Hindlimb muscle (tissue), 1 donor: ENCODE results near the gene ATP11C. TPM values are rescaled to one million over a fixed set of nuclear protein-coding genes. Genes with fewer than 3 reads are reported as not detected.
"Not testable (repeated sequence)": the region's sequence is repeated elsewhere in the genome, so short reads cannot be mapped to it uniquely, and the experiment has no call there.

ENCODE experiments used
- DNase-seq: peaks from one replicate; pipeline ENCODE4 v3.0.0-alpha.2; 2013
- polyA plus RNA-seq: library from polyadenylated mRNA; unstranded; fragments of 120-200 nt; gene quantifications from one replicate; pipeline ENCODE4 v1.2.1, GENCODE V29; 2013; ENCODE audit not compliant: insufficient read length

The ATP11C gene
- polyA plus RNA-seq, 1 donor = 15.0 TPM

- DNase-seq = no peak
Measured at GRCh38 chrX:139851730-139852129, 81.1 kb downstream of the ATP11C start.

DNA sequence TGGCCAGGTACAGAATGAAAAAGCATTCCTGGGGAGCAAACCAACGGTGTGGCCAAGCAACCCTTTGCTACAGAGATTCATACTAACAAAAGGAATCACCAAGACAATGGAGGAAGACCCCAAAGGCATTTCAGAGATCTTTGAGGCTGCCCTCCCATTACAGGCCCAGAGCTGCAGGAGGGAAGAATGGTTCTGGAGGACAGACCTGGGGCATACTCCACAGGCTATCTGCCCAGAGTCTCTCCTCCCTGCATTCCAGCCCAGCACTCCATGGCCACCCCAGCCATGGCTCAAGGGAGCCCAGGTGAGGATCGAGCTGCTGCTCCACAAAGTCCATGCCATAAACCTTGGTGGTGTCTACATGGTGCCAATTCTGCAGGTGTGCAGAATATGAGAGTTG, 81.9 kb downstream of the ATP11C start:
- DNase-seq = no peak

DNA sequence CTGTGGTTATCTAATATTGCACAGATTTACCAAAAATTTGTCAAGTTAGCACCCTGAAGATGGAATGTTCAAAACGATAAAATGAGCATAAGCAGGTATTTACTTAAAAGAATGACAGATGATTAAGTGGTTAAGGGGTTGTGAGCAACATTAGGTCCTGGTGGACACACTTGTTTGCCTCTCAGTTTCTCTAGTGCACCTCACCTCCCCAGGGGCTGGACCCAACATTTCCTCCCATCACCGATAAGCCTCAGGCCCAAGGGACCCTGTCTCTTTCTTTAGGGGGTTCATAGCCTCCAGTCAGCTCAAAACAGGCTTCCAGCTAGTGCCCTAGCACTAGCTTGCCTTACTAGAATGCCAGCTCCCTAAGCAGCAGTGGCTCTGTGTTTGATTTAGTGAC, 88.0 kb downstream of the ATP11C start:
- no peak for DNase-seq

DNA sequence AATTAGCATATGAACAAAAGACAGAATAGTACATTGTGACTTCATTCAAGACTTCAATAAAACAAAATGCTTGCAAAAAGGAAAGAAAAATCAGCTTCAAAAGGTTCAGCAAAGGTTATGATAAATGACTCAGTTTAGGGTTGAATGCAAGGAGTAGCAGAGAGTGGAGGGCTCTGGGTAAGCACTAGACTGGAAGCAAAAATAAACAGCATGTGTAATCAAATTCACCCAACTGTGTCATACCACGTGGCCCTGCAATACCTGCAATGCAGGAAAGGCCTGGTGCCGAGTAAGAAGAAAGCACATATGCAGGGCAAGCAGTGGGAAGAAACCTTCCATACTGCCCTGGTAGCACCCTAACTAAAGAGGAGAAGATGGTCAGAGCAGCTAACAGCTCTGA, 88.7 kb downstream of the ATP11C start:
- DNase-seq = no peak

GRCh38 chrX:139842326-139843185, 90.3 kb downstream of the ATP11C start:
- DNase-seq = peak; percentile 33

GRCh38 chrX:139836335-139836734, 96.5 kb downstream of the ATP11C start:
- not testable (repeated sequence) for DNase-seq

DNA sequence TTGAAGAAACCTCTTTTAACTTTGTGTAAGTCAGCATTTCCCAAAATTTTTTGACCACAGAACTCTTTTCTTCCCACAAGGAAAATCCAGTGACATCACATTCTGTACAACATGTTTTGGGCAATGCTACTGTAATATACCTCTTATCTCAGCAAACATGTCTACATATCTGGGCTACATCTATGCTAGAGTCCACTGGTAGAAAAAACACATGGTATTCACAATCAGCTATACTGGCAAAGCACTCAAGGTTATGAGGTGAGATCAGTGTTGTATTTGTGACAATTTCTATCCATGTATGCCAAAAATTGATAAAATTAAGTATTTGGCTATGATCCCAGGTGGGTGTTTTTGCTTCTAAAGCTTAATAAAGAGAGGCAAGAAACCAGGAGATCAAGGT, 98.0 kb downstream of the ATP11C start:
- no peak for DNase-seq

GRCh38 chrX:139832718-139833309, 100.0 kb downstream of the ATP11C start:
- DNase-seq = no peak

DNA sequence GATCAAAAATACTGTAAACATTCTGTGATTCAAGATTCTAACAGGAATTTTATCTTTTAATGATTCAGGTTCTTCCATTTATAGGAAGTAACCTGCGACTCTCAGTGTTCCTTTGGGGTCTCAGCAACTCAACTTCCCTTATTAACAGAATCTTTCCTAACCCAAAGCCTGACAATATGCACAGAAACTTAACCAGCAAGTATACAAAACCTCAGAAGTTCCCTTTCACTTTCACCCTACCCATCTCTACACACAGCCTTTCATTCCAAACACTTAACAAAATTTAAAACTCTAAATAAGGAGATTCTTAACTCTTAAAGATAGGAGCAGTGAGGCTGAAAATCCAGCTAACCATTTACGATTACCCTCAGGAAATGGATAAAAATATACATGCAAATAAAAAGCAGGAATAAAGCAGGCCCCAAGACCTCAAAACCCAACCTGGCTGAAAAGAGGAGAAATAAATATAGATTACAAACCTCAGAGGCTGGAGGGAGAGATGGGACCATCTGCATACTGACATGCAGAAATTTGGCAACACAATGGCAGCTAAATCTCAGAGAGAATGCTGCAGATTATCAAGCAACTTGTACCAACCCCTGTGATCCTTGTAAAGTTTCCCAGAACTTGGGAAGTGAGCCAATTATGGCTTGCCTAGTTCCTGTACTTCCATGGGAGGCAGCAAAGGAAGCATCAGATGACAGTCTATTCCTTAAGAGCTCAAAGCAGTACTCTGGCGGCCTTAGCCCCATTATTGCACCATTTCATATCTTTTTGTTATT, 101.0 kb downstream of the ATP11C start:
- DNase-seq = no peak

DNA sequence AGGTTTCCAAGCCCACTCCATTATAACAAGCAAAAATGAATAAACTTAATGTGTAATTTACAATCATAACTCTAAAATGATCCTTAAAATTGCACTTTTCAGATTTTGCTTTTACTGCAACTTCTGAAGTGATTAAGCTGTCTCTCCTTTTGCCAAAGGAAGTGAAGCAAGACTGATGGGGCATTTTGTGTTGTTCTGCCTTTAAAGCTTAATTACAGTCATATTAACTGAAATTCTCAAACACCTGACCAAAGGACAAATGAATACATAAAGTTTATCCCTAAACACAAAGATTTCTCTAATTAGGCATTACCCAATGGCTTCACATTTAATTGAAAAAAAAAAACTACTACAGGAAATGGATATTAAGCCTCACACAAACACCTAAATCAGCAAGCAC, 101.8 kb downstream of the ATP11C start:
- DNase-seq = no peak

DNA sequence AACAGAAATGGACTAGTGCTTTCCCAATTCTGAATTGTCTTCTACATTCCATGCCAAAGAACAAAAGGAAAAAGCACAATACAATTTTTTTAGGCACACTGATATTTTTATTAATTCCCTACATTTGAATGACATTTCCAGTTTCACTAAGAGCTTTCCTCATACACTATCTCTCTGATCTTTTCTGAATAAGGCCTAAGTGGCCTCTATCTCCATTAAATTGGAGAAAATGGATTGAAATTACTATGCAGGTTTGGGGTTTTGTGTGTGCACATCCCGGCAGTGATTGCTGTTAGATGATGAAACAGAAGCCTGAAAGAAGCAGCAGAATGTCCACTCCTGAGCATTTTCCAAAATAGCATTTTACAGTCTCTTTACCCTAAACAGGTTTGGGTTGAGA, 104.0 kb downstream of the ATP11C start:
- no peak for DNase-seq

- no peak for DNase-seq
Measured at GRCh38 chrX:139828033-139828432, 104.8 kb downstream of the ATP11C start.

- DNase-seq = no peak
Measured at GRCh38 chrX:139826065-139827044, 106.5 kb downstream of the ATP11C start.

- no peak for DNase-seq
Measured at GRCh38 chrX:139825618-139826017, 107.2 kb downstream of the ATP11C start.

DNA sequence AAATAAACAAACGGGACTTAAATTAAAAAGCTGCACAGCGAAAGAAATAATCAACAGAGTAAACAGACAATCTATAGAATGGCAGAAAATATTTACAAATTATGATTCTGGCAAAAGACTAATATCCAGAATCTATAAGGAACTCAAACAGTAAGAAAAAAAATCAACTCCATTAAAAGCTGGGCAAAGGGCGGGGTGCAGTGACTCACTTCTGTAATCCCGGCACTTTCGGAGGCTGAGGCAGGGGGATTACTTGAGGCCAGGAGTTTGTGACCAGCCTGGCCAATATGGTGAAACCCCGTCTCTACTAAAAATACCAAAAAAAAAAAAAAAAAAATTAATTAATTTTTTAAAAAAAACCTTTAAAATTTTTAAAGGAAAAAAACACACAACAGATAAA, 109.0 kb downstream of the ATP11C start:
- no peak for DNase-seq

GRCh38 chrX:139820358-139820984, 112.4 kb downstream of the ATP11C start:
- no peak for DNase-seq

DNA sequence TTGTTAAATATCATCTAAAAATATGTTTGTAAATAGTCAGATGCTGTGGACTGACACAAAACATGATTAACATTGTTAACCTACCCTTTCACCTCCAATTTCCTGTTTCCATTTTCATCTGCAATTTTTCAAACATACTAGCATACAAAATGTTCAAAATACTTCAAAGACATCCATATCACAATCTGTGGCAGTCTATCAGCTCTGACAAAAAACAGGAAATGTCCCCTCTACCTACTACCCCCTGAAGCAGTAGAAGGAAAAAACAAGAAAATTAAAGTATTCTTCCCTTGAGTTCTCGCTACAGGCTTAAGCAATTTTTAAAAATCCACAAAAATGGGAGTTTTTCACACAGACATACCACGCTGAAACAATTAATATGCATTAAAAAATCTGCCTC, 116.6 kb downstream of the ATP11C start:
- DNase-seq = no peak

DNA sequence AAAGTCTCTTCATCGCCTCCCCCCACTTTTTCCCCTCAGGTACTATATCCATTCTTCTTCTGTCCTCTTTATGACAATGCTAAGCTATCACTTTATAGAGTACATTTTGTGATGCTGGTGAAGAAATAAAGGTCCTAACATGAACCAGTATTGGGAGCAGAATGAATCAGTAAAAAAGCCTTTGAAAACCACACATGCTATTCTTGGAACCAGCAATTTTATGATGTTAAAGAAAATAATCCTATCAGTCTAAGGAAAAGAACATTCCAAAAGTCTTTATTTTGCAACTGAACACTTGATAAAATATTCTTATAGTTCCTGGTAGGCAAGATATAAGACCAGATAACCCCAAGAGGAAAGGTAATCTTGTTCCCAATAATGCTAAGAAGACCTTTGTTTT, 117.1 kb downstream of the ATP11C start:
- no peak for DNase-seq

- no peak for DNase-seq
Measured at GRCh38 chrX:139811942-139812629, 120.8 kb downstream of the ATP11C start.

DNA sequence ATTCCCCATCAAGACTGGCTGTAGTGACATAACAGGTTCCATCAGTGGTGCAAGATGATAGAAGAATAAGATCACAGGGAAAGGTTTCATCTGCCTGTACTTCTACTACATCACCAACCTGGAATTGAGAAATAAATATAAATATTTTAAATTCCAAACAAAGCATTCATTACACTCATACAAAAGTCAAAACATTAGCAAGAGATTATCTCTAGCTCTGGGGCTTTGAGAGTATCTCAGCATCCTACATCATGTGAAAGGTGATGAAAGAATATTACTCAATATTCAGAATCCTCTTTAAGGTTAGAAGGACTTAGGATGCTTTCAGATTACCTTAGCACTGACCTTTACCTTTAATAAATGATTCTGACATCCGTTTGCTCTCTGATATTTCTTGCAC, 128.4 kb downstream of the ATP11C start:
- no peak for DNase-seq

DNA sequence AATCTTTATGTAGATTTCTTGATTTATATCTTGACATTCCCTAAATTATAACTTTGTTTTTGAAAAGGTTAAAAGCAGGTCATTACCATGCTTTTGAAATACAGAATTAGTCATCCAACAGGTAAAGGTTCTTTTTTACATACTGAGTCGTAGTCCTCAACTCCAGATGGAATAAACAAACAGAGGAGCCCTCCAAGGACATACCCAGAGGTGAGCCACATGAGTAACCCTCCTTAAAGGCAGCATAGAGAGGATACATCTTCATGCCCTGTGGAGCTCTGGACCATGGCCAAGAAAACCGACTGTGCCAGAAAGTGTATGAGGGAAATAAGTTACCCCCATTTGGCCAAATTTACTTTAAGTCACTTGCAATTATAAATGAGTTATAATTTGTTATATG, 129.6 kb downstream of the ATP11C start:
- no peak for DNase-seq
